Heart left ventricle (tissue), 13 donors: ENCODE measurements around the gene BLMH.

Experiments
- POLR2A ChIP-seq, 2 donors: fragments of 450-650 bp; IDR thresholded peaks; one replicate each; pipeline ENCODE4 v1.6.1; 2017; ENCODE audit warnings: antibody characterized with exemption in 2 of 2, mild to moderate bottlenecking in 2 of 2, moderate library complexity in 2 of 2
- TF ChIP-seq, protein P1 (sequence below), 12 donors: fragments of 200-600 bp; sonication (generic) in 4 of 12; IDR thresholded peaks; one replicate each; pipeline versions ENCODE4 v1.5.0 to v1.8.0; 2018 to 2022; ENCODE audit warnings: antibody characterized with exemption in 12 of 12, mild to moderate bottlenecking in 5 of 12
- donor health status: ischemic (EF 13 %, LVEDD 7.1; RV severe dilation, severe dysfunction).
- donor health status: DM: no; HTN: yes; CAD: no.
- donor health status: DM: no; HTN: no; CAD: no.
- donor health status: ischemic (EF 25% LVEDD 6.9; RV normal size, moderate dysfunction).
- donor health status: ischemic (EF 25% LVEDD 5.7; RV mildly dilated, moderate dysfunction).
- donor health status: ischemic (EF 35%, LVEDD 5.7; RV mildly dilated, moderate dysfunction).
- donor health status: nonischemic (EF 11% LVEDD 7.7; RV severe dilation, severe dysfunction).
- donor health status: DM: yes; HTN: yes; CAD: no.
- donor health status: PGD.
- donor health status: ischemic (EF 29% LVEDD 5.4; RV normal size, mild dysfunction).
- donor health status: nonischemic (EF 23%, LVEDD 6.1; RV moderate dilation, normal function).

- no peak for TF ChIP-seq POLR2A (IDR thresholded peaks at IDR 0.05)
- TF ChIP-seq, protein P1, sequence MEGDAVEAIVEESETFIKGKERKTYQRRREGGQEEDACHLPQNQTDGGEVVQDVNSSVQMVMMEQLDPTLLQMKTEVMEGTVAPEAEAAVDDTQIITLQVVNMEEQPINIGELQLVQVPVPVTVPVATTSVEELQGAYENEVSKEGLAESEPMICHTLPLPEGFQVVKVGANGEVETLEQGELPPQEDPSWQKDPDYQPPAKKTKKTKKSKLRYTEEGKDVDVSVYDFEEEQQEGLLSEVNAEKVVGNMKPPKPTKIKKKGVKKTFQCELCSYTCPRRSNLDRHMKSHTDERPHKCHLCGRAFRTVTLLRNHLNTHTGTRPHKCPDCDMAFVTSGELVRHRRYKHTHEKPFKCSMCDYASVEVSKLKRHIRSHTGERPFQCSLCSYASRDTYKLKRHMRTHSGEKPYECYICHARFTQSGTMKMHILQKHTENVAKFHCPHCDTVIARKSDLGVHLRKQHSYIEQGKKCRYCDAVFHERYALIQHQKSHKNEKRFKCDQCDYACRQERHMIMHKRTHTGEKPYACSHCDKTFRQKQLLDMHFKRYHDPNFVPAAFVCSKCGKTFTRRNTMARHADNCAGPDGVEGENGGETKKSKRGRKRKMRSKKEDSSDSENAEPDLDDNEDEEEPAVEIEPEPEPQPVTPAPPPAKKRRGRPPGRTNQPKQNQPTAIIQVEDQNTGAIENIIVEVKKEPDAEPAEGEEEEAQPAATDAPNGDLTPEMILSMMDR (IDR thresholded peaks at IDR 0.05) = no peak
Measured at GRCh38 chr17:30312226-30312625, 20.5 kb upstream of the BLMH start.
